WTC11 (cell line): ENCODE measurements around the gene NGLY1. TPM values are rescaled to one million over a fixed set of nuclear protein-coding genes. Genes with fewer than 3 reads are reported as not detected.

Experiments
- ATAC-seq: fragments of 200-7000 bp; cut with Tn5 transposase; 2 replicates; pipeline ENCODE4 v1.10.0; 2021; ENCODE audit warnings: mild to moderate bottlenecking, moderate library complexity
- CTCF ChIA-PET: fragments of 300-600 bp; sonication (Branson Sonifier 250); formaldehyde crosslinking; loops from one replicate; lab custom pipeline; 2021; ENCODE audit warnings: antibody characterized with exemption; lab: Charles Lee
- POLR2A ChIA-PET: fragments of 350-600 bp; sonication (Branson Sonifier 250); formaldehyde crosslinking; loops from one replicate; lab custom pipeline; 2021; ENCODE audit warnings: antibody characterized with exemption; lab: Charles Lee
- DNase-seq: peaks from one replicate; pipeline ENCODE4 v3.0.0; 2021; ENCODE audit warnings: low spot score
- H3K27ac Mint-ChIP-seq: 2 replicates; pipeline ENCODE4 v1.8.0; 2021; ENCODE audit warnings: mixed read lengths
- H3K27me3 Mint-ChIP-seq: 2 replicates; pipeline ENCODE4 v1.8.0; 2021; ENCODE audit warnings: low read depth, mild to moderate bottlenecking, moderate library complexity, mixed read lengths
- H3K36me3 Mint-ChIP-seq: 2 replicates; pipeline ENCODE4 v1.8.0; 2021; ENCODE audit warnings: mixed read lengths
- H3K4me1 Mint-ChIP-seq: 2 replicates; pipeline ENCODE4 v1.8.0; 2022; ENCODE audit warnings: mixed read lengths
- H3K4me3 Mint-ChIP-seq: 2 replicates; pipeline ENCODE4 v1.8.0; 2021; ENCODE audit warnings: mild to moderate bottlenecking, moderate library complexity, mixed read lengths
- H3K9me3 Mint-ChIP-seq: 2 replicates; pipeline ENCODE4 v1.8.0; 2021; ENCODE audit warnings: mixed read lengths
- AR ChIP-seq: fragments of 250-450 bp; sonication (Bioruptor Pico); IDR thresholded peaks from 2 replicates; pipeline ENCODE4 v1.9.0; 2021; ENCODE audit warnings: mild to moderate bottlenecking
- ATF1 ChIP-seq: sonication (generic); formaldehyde crosslinking; IDR thresholded peaks from 2 replicates; pipeline ENCODE4 v1.8.1; 2023; ENCODE audit warnings: mild to moderate bottlenecking, moderate library complexity, missing genetic modification reagents
- CBFB ChIP-seq: sonication (generic); formaldehyde crosslinking; IDR thresholded peaks from 2 replicates; pipeline ENCODE4 v1.8.1; 2022; ENCODE audit warnings: mild to moderate bottlenecking, low read depth, missing genetic modification reagents
- CREB1 ChIP-seq: sonication (generic); formaldehyde crosslinking; IDR thresholded peaks from 2 replicates; pipeline ENCODE4 v1.8.0; 2023; ENCODE audit warnings: mild to moderate bottlenecking, missing genetic modification reagents
- EMX1 ChIP-seq: fragments of 250-450 bp; sonication (Bioruptor Pico); IDR thresholded peaks from 2 replicates; pipeline ENCODE4 v1.8.0; 2021; ENCODE audit warnings: mild to moderate bottlenecking
- FOXP1 ChIP-seq: sonication (generic); formaldehyde crosslinking; IDR thresholded peaks from 2 replicates; pipeline ENCODE4 v1.8.0; 2022; ENCODE audit warnings: missing genetic modification reagents, mild to moderate bottlenecking, moderate library complexity, borderline replicate concordance
- GABPB1 ChIP-seq: sonication (generic); formaldehyde crosslinking; IDR thresholded peaks from 2 replicates; pipeline ENCODE4 v1.8.1; 2023; ENCODE audit warnings: mild to moderate bottlenecking, missing genetic modification reagents
- HMGA2 ChIP-seq: fragments of 250-450 bp; sonication (Bioruptor Pico); IDR thresholded peaks from 2 replicates; pipeline ENCODE4 v1.4.0; 2021; ENCODE audit warnings: mild to moderate bottlenecking, moderate library complexity
- HMGXB4 ChIP-seq: sonication (generic); formaldehyde crosslinking; IDR thresholded peaks from 2 replicates; pipeline ENCODE4 v1.8.1; 2023; ENCODE audit warnings: mild to moderate bottlenecking, moderate library complexity, missing genetic modification reagents
- IRF2 ChIP-seq: sonication (generic); formaldehyde crosslinking; IDR thresholded peaks from 2 replicates; pipeline ENCODE4 v1.8.0; 2022; ENCODE audit warnings: low read depth, missing genetic modification reagents, borderline replicate concordance
- JUN ChIP-seq: sonication (generic); formaldehyde crosslinking; IDR thresholded peaks from 2 replicates; pipeline ENCODE4 v1.8.0; 2023; ENCODE audit warnings: mild to moderate bottlenecking, missing genetic modification reagents
- MAX ChIP-seq: sonication (generic); formaldehyde crosslinking; IDR thresholded peaks from 2 replicates; pipeline ENCODE4 v1.8.0; 2022; ENCODE audit warnings: mild to moderate bottlenecking, missing genetic modification reagents
- MXD4 ChIP-seq: fragments of 250-450 bp; sonication (Bioruptor Pico); IDR thresholded peaks from 2 replicates; pipeline ENCODE4 v1.8.0; 2021; ENCODE audit warnings: mild to moderate bottlenecking, moderate library complexity, borderline replicate concordance
- NFATC4 ChIP-seq: fragments of 250-450 bp; sonication (Bioruptor Pico); IDR thresholded peaks from 2 replicates; pipeline ENCODE4 v1.9.0; 2021; ENCODE audit warnings: mild to moderate bottlenecking
- NR3C1 ChIP-seq: sonication (generic); formaldehyde crosslinking; conservative IDR thresholded peaks from 2 replicates; pipeline ENCODE4 v1.8.1; 2023; ENCODE audit warnings: low read depth, mild to moderate bottlenecking, missing genetic modification reagents
- SMAD3 ChIP-seq: sonication (generic); formaldehyde crosslinking; IDR thresholded peaks from 2 replicates; pipeline ENCODE4 v1.8.0; 2022; ENCODE audit warnings: missing genetic modification reagents, mild to moderate bottlenecking, borderline replicate concordance
- SP1 ChIP-seq: sonication (generic); formaldehyde crosslinking; conservative IDR thresholded peaks from 2 replicates; pipeline ENCODE4 v1.8.1; 2022; ENCODE audit warnings: missing genetic modification reagents
- TEAD1 ChIP-seq: sonication (generic); formaldehyde crosslinking; IDR thresholded peaks from 2 replicates; pipeline ENCODE4 v1.8.0; 2022; ENCODE audit warnings: mild to moderate bottlenecking, missing genetic modification reagents
- TP53 ChIP-seq: sonication (generic); formaldehyde crosslinking; IDR thresholded peaks from 2 replicates; pipeline ENCODE4 v1.8.1; 2023; ENCODE audit warnings: mild to moderate bottlenecking, missing genetic modification reagents
- ZBTB43 ChIP-seq: sonication (generic); formaldehyde crosslinking; IDR thresholded peaks from 2 replicates; pipeline ENCODE4 v1.8.1; 2023; ENCODE audit warnings: mild to moderate bottlenecking, missing genetic modification reagents
- ZNF263 ChIP-seq: sonication (generic); formaldehyde crosslinking; IDR thresholded peaks from 2 replicates; pipeline ENCODE4 v1.8.1; 2022; ENCODE audit warnings: low read depth, mild to moderate bottlenecking, moderate library complexity, missing genetic modification reagents
- ZNF317 ChIP-seq: sonication (generic); formaldehyde crosslinking; IDR thresholded peaks from 2 replicates; pipeline ENCODE4 v1.8.1; 2023; ENCODE audit warnings: low read depth, mild to moderate bottlenecking, moderate library complexity, missing genetic modification reagents, borderline replicate concordance
- ZNF396 ChIP-seq: fragments of 250-450 bp; sonication (Bioruptor Pico); IDR thresholded peaks from 2 replicates; pipeline ENCODE4 v1.8.0; 2021; ENCODE audit warnings: mild to moderate bottlenecking, moderate library complexity, borderline replicate concordance
- ZNF416 ChIP-seq: fragments of 250-450 bp; sonication (Bioruptor Pico); IDR thresholded peaks from 2 replicates; pipeline ENCODE4 v1.9.0; 2021; ENCODE audit warnings: mild to moderate bottlenecking, inconsistent platforms
- ZNF671 ChIP-seq: fragments of 250-450 bp; sonication (Bioruptor Pico); IDR thresholded peaks from 2 replicates; pipeline ENCODE4 v1.8.0; 2021; ENCODE audit warnings: mild to moderate bottlenecking
- total RNA-seq: library from RNA; stranded (reverse); gene quantifications from 3 replicates; pipeline ENCODE4 v1.2.3, GENCODE V29; 2021

NGLY1 gene
- total RNA-seq, 1 experiment from 2014 or later: 20.6 TPM

DNA sequence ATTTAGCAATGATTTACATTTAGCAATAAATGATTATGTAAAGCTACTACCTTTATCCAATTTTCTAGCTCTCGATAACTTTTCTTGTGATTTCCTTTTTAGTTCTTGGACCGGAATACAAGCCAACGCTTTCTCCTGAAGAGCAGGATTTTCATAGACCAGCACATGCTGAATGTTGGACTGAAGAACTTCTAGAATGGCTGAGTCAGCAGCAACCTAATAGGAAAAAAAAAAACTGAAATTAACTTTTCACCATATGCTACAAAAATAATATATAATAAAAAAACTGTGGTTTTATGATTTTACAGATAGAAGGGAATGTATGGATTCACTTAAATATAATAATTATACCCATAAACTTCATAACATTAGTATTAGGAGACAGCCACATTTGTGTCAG, 32.2 kb downstream of the NGLY1 start:
- DNase-seq: no peak
- peaks cover 23% of the 10 kb centered on the region for H3K36me3 Mint-ChIP-seq
- ChIA-PET POLR2A (no interaction called here), CTCF (no interaction called here)
- ATAC-seq: no peak
- H3K9me3 Mint-ChIP-seq: no peaks in the 10 kb centered on the region
- H3K4me1 Mint-ChIP-seq: peaks cover 31% of the 10 kb centered on the region
- H3K4me3 Mint-ChIP-seq: no peak overlapping the region
- no peak overlapping the region for H3K27ac Mint-ChIP-seq
- no peaks in the 10 kb centered on the region for H3K27me3 Mint-ChIP-seq
- TF ChIP-seq JUN (no peak), ZNF416 (CRISPR knock-in tag) (no peak), CREB1 (CRISPR knock-in tag) (no peak), NR3C1 (no peak), TEAD1 (CRISPR knock-in tag) (no peak), ZNF317 (CRISPR knock-in tag) (no peak), MAX (no peak), AR (CRISPR knock-in tag) (no peak), TP53 (CRISPR knock-in tag) (no peak), HMGA2 (CRISPR knock-in tag) (no peak), MXD4 (CRISPR knock-in tag) (no peak), NFATC4 (CRISPR knock-in tag) (no peak)

DNA sequence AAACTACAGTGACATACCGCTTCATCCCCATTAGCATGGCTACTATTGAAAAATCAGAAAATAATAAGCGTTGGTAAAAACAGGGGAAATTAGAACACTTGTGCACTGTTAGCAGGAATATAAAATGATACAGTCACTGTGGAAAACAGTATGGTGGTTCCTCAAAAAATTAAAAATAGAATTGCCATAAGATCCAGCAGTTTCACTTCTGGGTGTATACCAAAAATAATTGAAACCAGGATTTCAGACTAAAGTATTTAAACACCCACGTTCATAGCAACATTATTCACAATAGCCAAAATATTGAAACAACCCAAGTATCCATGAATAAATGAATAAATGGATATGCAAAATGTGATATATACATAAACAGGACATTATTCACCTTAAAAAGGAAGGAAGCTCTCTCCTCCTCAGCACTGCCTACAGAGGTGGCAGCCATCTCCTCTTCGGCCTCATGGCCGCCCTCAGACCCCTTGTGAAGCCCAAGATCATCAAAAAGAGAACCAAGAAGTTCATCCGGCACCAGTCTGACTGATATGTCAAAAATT, 34.1 kb downstream of the NGLY1 start:
- POLR2A ChIA-PET: no interaction called here
- H3K27ac Mint-ChIP-seq: no peak overlapping the region
- no peak overlapping the region for H3K4me3 Mint-ChIP-seq
- H3K9me3 Mint-ChIP-seq: no peaks in the 10 kb centered on the region
- H3K27me3 Mint-ChIP-seq: no peaks in the 10 kb centered on the region
- CTCF ChIA-PET: no interaction called here
- peaks cover 25% of the 10 kb centered on the region for H3K4me1 Mint-ChIP-seq
- ATAC-seq (no peak), DNase-seq (no peak)
- peaks cover 30% of the 10 kb centered on the region for H3K36me3 Mint-ChIP-seq
- no peak for TF ChIP-seq ATF1 (CRISPR knock-in tag)
- TF ChIP-seq ZNF671 (CRISPR knock-in tag): no peak
- no peak for TF ChIP-seq ZNF396
- no peak for TF ChIP-seq IRF2 (CRISPR knock-in tag)
- TF ChIP-seq CBFB (CRISPR knock-in tag): no peak
- no peak for TF ChIP-seq EMX1
- TF ChIP-seq ZNF263: no peak
- TF ChIP-seq HMGXB4 (CRISPR knock-in tag): no peak
- TF ChIP-seq AR (CRISPR knock-in tag): no peak
- TF ChIP-seq FOXP1 (CRISPR knock-in tag): no peak
- TF ChIP-seq SP1 (CRISPR knock-in tag): no peak
- TF ChIP-seq ZBTB43 (CRISPR knock-in tag): no peak
- no peak for TF ChIP-seq SMAD3
- TF ChIP-seq GABPB1 (CRISPR knock-in tag): no peak
